DMS114 treated with DMSO at 0.1 percent for 48 hours (cell line): ENCODE measurements around the gene CFAP251.
"Not testable (repeated sequence)": the region's sequence is repeated elsewhere in the genome, so short reads cannot be mapped to it uniquely, and the experiment has no call there.

Experiments used
- DNase-seq: peaks from one replicate; lab custom pipeline; 2025; ENCODE audit not compliant: unreplicated experiment; lab: John Stamatoyannopoulos, UW

The CFAP251 gene

DNA sequence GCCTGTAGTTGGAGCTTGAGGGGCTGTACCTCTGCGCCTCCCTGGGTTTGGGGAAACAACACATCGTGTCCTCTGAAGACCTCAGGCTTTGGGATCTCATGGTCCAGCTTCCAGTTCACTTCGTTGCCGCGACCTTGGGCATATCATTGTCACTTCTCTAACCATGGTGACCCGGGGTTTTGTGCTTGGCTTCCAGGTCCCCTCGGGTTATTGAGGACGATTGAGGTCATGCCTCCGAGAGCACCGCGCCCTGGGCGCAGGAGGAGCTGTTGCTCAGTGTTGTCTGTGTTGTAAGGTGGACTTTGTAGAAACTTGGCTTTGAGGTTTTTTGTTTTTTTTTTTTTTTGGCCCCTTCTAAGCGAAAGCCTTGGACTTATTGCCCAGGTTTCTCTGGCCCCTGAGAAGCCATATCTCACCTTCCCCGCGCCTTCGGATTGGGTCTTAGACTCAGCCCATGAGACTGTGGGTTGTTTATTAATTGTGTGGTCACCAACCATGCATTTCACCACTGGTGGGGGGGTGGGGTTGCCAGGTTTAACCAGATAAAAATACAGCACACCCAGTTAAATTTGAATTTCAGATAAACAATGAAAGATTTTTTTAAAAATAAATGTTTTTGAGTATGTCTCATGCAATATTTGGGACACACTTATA lies 105.9 kb downstream of the CFAP251 start:
- no peak for DNase-seq

GRCh38 chr12:122026706-122027333 lies 108.4 kb downstream of the CFAP251 start:
- DNase-seq, result no peak

GRCh38 chr12:122028165-122028904 lies 109.9 kb downstream of the CFAP251 start:
- DNase-seq, result no peak

DNA sequence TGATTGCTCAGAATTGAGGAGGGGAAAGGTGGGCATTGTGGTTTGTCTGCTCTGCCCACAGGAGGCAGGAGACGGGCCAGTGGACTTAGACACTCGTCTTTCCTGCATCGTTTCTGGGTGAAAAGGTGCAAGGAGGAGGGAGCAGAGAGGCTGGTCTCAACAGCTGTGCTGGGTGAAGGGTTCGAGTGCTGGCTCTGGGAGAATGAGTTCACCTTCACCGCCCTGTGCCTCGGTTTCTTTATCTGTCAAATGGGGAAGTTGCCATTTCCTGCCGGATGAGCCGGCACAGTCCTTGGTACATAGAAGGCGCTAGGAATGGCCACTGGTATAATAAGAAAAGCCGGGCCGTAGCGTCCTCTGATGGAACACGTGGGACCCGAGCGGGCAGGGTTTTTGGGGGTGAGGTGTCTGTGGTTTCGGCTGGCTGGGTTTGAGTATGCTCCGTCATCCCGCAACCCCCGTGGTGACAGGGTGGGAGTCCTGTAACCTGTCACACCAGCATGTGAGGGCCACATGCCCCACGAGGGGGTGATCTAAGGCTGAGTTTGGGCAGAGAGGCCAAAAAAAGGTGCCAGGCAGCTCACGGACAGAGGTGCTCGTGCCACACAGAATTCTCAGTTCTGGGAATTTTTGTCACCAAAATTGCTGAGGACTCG lies 110.6 kb downstream of the CFAP251 start:
- DNase-seq, result no peak

DNA sequence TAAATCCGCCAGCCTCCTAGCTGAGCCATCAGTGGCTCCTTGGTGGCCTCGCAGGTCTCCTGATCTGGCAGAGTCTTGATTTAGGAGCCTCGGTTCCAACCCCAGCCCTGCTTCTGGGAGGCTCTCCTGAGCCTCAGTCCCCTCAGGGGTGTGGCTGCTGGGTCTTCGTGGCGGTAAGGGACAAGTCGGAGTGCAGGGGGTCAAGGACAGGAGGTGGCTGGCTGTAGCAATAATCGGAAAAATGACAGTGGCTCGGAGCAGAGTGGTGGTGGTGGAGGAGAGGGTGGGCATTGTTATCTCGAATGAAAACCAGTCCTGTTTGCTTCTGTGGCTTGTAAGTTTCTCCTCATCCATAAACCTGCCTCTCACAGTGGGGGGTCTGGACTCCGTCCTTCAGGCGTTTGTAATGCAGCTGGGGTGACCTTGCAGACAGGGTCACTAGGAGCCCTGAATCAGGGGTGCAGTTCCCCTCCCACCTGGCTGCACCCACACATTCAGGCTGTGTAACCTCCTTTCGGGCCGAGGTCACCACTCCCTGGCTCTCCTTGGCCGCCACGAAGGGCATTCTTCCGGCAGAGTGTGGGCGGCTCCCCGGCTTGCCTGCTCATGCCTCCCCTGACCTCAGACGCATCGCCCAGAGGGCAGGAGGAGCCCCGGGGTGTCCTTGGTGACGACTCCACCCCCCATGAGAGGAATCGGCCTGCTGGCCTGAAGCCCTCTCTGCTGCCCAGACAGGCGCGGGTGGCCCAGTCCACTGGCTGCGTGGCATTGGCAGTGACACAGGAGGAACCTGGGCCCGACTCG lies 111.4 kb downstream of the CFAP251 start:
- DNase-seq, result no peak

GRCh38 chr12:122030424-122031035 lies 112.1 kb downstream of the CFAP251 start:
- no peak for DNase-seq

DNA sequence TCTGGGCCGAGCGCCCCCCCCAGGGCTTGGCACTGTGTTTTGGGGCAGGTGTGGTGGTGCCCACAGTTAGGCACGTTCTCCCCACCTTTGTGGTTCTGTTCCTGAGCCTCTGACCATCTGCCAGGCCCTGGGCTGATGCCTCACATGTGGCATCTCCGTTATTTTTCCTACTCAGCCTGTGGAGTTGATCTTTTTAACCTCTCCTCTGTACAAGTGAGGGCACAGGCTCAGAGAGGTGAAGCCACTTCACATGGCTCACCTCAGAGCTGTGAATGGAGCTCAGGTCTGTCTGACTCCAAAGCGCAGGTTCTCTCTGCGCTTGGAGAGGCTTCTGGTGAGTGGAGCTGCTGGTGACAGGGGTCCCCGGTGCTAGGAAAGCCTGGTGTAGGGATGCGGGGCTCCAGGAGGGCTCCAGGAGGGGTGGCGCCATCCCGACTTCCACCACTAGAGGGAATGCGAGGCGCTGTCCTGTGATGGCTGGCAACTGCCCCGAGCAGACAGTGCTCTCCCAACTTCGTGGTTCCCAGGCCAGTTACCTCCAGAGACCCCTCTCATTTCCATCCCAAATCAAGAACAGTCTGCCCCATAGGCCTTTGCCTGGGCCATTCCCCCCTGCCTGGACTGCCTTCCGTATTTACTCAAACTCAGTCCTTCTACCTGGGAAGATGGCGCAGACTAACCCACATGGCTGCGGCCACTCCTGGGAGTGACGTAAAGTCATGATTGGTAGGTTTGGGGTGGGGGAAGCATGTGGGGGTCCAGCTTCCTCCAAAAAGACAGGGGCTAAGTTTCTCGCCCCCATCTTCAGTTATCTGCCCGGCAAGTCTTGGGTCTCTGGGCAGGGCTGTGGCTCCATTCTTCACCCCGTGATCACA lies 113.2 kb downstream of the CFAP251 start:
- peak; percentile 17 for DNase-seq

DNA sequence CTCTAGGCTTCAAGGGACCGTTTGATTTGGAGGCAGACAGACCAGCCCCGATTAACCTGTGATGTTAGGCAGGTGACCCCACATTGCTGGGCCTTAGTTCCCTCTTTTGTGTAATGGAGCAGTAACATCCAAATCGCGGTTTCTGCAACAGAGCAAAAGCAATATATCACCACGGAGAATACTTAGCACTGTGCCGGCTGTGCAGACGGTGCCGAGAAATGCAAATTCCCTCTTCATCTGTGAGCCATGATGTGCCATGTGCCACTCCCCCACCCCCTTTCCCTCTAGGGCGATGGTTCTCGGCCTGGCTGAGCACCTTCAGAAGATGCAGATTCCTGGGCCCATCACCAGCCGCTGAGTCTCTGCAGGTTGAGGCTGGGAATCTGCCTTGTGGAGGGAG lies 114.2 kb downstream of the CFAP251 start:
- DNase-seq, result no peak

- DNase-seq, result no peak
These were observed 116.9 kb downstream of the CFAP251 start for GRCh38 chr12:122035292-122035691.

- no peak for DNase-seq
These were observed 117.8 kb downstream of the CFAP251 start for GRCh38 chr12:122036153-122036552.

DNA sequence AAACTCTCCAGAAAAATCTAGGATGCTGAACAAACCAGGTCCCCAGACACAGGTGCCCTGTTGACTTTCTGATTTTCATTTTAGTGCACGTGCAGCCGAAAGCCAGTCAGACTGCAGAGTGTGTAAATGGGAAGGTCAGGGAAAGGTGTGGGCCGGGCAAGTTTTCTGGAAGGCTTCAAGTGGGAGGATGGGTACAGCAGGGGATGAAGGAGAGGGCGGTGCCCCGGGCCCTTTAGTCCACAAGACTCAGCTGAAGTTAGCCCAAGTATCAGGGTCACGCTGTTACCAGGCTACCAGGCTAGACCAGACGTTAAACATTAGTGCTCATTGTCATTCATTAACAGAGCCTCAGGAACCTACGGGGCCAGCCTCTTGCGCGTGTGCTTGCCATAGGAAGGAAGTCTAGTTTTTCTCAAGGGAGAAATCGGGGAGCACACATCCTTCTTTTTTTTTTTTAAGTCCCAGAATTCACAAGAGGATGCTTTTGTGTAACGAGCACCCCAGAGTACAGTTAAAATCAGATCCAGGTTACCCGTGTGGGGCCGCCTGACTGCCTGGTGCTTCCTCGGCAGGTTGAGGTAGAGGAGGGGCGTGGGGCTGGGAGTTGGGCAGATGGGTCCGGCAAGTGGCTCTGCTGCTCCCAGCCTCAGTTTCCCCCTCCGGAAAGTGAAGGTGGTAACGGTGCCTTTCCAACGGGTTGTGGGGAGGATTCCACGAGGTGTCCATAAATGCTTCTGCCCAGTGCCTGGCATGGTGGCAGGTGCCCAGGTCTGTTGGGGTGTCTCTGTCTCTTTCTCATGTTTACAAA lies 122.4 kb downstream of the CFAP251 start:
- no peak for DNase-seq

DNA sequence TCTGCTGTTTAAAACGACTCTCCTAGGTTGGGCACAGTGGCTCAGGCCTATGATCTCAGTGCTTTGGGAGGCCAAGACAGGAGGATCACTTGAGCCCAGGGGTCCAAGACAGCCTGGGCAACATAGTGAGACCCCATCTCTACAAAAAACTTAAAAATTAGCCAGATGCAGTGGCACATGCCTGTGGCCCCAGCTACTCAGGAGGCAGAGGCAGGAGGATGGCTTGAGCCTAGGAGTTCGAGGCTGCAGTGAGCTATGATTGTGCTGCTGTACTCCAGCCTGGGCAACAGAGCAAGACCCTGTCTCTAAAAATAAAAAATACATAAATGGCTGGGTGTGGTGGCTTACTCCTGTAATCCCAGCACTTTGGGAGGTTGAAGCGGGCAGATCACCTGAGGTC lies 123.1 kb downstream of the CFAP251 start:
- DNase-seq, result not testable (repeated sequence)

DNA sequence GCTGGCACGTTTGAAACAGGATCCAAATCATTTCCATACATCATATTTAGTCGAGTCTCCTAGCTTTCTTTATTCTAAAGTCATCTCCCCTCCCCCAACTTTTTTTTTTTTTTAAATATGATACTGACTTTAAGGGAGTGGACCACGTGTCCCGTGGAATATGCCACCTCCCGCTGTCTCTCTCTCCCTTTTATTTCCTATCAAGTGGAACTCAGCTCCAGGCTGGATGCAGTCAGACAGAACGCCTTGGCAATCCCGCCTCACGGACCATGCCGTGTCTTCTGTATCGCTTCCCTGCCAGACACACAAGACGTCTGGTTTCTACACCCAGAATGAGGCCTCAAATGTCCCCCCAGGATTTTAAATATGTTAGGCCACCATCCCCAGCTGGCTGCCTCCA lies 124.5 kb downstream of the CFAP251 start:
- no peak for DNase-seq

DNA sequence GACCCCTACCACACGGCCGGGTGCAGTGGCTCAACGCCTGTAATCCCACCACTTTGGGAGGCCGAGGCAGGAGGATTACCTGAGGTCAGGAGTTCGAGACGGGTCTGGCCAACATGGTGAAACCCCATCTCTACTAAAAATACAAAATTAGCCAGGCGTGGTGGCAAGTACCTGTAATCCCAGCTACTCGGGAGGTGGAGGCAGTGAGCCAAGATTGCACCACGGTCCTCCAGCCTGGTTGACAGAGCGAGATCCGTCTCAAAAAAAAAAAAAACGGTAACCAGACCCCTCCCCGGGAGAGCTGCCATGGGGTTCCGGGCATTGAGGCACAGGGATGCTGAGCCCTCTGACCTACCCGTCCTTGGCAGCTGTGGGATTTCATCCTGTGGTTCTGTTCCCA lies 125.1 kb downstream of the CFAP251 start:
- no peak for DNase-seq

DNA sequence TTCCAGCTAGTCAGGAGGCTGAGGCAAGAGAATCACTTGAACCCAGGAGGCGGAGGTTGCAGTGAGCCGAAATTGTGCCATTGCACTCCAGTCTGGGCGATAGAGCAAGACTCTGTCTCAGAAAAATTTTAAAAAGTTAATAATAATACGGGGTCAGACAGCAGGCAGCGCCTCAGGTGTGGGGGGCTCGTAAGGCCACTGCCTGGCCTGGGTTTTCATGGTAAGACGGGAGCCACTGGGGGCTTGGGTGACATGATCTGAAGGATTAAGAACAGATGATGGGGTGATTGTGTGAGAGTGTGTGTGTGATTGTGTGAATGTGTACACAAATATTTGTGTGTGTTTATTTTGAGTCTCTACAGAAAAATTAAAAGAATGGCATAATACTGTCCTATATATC lies 126.9 kb downstream of the CFAP251 start:
- DNase-seq, result no peak

DNA sequence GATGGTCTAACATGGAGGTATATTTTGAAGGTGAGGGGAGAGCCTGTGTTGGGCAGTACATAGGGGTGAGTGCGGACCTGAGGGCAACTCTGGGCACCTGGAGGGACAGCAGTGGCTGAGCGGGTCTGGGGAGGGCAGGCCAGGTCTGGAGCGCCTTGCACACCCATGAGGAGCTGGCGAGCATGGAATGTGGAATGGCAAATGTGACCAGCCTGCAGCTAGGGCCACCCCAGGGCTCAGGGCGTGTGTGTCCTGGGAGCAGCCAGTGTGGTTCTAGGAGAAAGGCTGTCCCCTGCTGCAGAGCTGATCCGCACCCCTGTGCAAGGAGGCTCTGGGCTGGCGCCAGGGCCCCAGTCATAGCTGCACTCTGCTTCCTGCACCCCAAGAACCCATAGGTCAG lies 127.8 kb downstream of the CFAP251 start:
- no peak for DNase-seq

DNA sequence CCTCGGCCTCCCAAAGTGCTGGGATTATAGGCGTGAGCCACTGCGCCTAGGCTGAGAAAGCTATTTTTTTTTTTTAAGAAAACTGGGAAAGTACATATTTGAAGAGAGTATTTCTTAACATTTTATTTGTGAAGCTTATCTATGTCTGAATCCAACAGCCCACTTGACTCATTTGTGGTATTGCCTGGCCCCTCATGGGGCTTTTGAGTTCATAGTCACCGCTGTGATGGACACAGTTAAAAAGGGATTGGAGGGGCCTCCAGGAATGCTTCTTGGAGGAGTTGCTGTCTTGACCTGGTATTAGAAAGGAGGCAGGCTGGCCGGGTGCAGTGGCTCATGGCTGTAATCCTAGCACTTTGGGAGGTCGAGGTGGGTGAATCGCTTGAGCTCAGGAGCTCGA lies 129.8 kb downstream of the CFAP251 start:
- DNase-seq, result no peak

DNA sequence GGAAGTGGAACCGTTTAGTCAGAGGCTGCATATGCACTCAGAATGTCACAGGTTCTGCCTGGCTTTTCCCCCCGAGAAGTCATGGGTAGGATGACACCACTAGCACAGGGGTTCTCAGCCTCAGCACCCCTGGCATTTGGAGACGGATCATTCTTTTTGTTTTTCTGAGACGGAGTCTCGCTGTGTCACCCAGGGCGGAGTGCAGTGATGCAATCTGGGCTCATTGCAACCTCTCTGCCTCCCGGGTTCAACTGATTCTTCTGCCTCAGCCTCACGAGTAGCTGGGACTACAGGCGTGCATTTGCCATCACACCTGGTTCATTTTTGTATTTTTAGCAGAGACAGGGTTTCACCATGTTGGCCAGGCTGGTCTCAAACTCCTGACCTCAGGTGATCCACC lies 131.4 kb downstream of the CFAP251 start:
- DNase-seq, result no peak

DNA sequence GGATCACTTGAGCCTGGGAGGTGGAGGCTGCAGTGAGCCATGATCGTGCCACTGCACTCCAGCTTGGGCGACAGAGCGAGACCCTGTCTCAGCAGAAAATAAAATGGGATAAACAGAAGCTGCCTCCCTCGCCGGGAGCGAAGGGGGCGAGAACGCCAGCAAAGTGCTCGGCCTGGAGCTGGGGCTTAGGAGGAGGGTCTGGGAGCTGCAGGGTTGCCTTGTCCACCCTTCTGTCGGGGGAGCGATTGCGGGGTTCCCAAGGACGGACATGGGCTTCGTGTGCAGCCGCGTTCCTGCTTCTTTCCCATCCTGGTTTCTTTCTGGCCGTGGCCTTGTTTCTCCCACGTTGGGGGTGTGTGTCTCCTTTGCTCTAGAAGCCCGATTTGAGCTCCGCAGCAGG lies 132.3 kb downstream of the CFAP251 start:
- no peak for DNase-seq
